C4-2B (cell line): ENCODE data around the gene CLDN2.
A peak's percentile ranks its signal among the peaks of the same experiment; 100 is the strongest.
"Not testable (repeated sequence)": the region's sequence is repeated elsewhere in the genome, so short reads cannot be mapped to it uniquely, and the experiment has no call there.

ENCODE experiments used
- H3K27ac ChIP-seq: fragments of 450-650 bp; 2 replicates; pipeline ENCODE4 v1.5.1; 2017
- CTCF ChIP-seq: fragments of 450-650 bp; conservative IDR thresholded peaks from 2 replicates; pipeline ENCODE4 v1.5.1; 2017; ENCODE audit warnings: mild to moderate bottlenecking
- ZFX ChIP-seq: fragments of 450-650 bp; IDR thresholded peaks from 2 replicates; pipeline ENCODE4 v1.6.1; 2017

Gene CLDN2

GRCh38 chrX:106955004-106955772 lies 35.0 kb downstream of the CLDN2 start:
- TF ChIP-seq ZFX (no peak), CTCF (no peak)
- H3K27ac ChIP-seq = no peak overlapping the region

GRCh38 chrX:106957856-106958255 lies 37.7 kb downstream of the CLDN2 start:
- no peak for TF ChIP-seq CTCF
- TF ChIP-seq ZFX = no peak
- H3K27ac ChIP-seq = no peak overlapping the region

- H3K27ac ChIP-seq = no peak overlapping the region
- TF ChIP-seq ZFX = no peak
- TF ChIP-seq CTCF = peak; percentile 28
Observed at GRCh38 chrX:106959901-106960300, 39.7 kb downstream of the CLDN2 start.

- no peak overlapping the region for H3K27ac ChIP-seq
- TF ChIP-seq ZFX (no peak), CTCF (no peak)
Observed at GRCh38 chrX:106963111-106963510, 42.9 kb downstream of the CLDN2 start.

GRCh38 chrX:106964290-106964689 lies 44.1 kb downstream of the CLDN2 start:
- TF ChIP-seq ZFX (no peak), CTCF (no peak)
- H3K27ac ChIP-seq = no peak overlapping the region

GRCh38 chrX:106966547-106966946 lies 46.3 kb downstream of the CLDN2 start:
- not testable (repeated sequence) for H3K27ac ChIP-seq

GRCh38 chrX:106972896-106973295 lies 52.7 kb downstream of the CLDN2 start:
- TF ChIP-seq ZFX (no peak), CTCF (no peak)
- H3K27ac ChIP-seq = no peak overlapping the region
